HG03432 (cell line): Measurements from ENCODE around the gene CHRDL1.
"Not testable (repeated sequence)": the region's sequence is repeated elsewhere in the genome, so short reads cannot be mapped to it uniquely, and the experiment has no call there.

Source experiments
- ATAC-seq: cut with Tn5 transposase; IDR thresholded peaks from one replicate; pipeline ENCODE4 v1.9.1; 2021; ENCODE audit warnings: mild to moderate bottlenecking, moderate library complexity; ENCODE audit not compliant: unreplicated experiment

Gene CHRDL1

DNA sequence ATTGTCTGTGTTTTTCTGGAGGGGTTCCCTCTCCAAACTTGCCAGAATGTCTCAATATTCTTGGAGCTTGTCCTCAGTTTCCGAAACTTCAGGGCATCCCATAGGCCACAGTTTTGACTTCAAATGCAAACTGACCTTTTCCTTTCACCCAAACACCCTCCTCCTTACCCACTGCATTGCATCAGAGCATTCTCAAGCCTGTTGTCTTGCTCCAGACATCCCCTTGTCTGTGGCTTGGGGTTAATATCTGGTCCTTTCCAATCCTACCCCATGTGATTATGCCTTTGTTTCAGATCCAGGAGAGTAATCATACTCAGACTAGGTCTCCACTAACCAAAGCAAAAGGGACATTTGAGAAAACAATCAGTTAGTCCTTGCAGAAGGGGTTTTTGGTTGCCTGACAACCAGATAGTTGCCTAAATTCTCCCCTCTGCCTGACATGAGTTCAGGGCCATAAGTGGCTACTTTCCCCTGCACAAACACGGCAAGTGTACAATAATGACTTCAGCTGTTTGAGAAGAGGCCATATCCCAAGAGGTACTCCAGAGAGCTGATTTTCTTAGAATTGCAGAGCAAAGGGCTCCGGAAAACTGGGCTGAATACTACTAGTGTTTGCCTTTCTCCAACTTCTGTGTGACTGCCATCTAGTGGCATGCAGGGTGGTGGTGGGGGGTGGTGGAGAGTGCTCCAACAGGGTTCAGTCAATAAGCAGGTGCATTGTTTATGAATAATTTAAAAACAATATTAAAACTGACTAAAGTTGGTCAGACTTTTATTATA, 130.2 kb downstream of the CHRDL1 start:
- peak; percentile 72 for ATAC-seq

DNA sequence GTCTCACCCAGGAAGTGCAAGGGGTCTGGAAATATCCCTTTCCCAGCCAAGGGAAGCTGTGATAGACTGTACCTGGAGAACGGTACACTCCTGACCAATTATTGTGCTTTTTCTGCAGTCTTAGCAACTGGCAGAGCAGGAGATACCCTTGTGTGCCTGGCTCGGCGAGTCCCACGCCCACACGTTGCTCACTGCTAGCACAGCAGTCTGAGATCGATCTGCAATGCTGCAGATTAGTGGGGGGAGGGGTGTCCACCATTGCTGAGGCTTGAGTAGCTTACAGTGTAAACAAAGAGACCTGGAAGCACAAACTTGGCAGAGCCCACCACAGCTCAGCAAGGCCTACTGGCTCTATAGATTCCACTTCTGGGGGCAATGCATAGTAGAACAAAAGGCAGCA, 138.5 kb downstream of the CHRDL1 start:
- no peak for ATAC-seq

DNA sequence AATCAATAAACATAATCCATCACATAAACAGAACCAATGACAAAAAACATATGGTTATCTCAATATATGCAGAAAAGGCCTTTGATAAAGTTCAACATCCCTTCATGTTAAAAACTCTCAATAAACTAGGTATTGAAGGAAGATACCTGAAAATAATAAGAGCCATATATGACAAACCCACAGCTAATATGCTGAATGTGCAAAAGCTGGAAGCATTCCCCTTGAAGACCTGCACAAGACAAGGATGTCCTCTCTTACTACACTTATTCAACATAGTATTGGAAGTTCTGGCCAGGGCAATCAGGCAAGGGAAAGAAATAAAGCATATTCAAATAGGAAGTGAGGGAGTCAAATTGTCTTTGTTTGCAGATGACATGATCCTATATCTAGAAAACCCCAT, 141.3 kb downstream of the CHRDL1 start:
- not testable (repeated sequence) for ATAC-seq

DNA sequence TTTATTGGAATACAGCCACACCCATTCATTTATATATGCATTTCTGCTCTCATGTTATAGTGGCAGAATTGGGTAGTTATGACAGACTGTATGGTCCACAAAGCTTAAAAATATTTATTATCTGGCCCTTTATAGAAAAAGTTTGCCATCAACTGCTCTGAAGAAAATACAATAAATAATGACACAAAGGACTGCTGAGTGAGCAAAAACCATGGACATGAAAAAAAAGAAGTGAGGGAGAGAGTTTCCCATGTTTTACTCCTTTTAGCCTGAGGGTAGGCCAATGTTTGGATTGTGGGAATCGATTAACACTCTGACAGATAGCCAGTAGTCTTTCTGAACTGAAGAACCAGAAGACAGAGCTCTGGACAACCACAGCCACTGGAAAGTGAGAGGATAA, 149.2 kb downstream of the CHRDL1 start:
- no peak for ATAC-seq
